Panc1 (cell line): ENCODE measurements around the gene KIF21A. TPM values are rescaled to one million over a fixed set of nuclear protein-coding genes. Genes with fewer than 3 reads are reported as not detected.

ENCODE experiments used
- ATAC-seq: fragments of 200-7000 bp; cut with Tn5 transposase; 2 replicates; pipeline ENCODE4 v1.9.1; 2020; ENCODE audit warnings: mild to moderate bottlenecking, moderate library complexity
- BruUV-seq: library from RNA; stranded (reverse); fragments of 400-500 nt; replicated peaks from 2 replicates; lab custom pipeline; 2021; lab: Mats Ljungman, UMichigan
- CTCF ChIA-PET: fragments of 300-600 bp; sonication (Branson Sonifier 250); formaldehyde crosslinking; loops from one replicate; lab custom pipeline; 2022; ENCODE audit warnings: antibody characterized with exemption; lab: Charles Lee
- POLR2A ChIA-PET: fragments of 300-600 bp; sonication (Branson Sonifier 250); formaldehyde crosslinking; loops from one replicate; lab custom pipeline; 2022; ENCODE audit warnings: antibody characterized with exemption; lab: Charles Lee
- DNase-seq: peaks from one replicate; pipeline ENCODE4 v3.0.0-alpha.2; 2010; ENCODE audit warnings: low read depth, low spot score
- H3K27ac ChIP-seq: 2 replicates; pipeline ENCODE4 v1.5.1; 2011; ENCODE audit warnings: mild to moderate bottlenecking, low read length, inconsistent platforms
- H3K27me3 ChIP-seq: fragments of 200-500 bp; sonication (Bioruptor generic); 2 replicates; pipeline ENCODE4 v1.6.0; 2014; ENCODE audit warnings: low read length, inconsistent platforms; ENCODE audit not compliant: control insufficient read depth, insufficient read depth
- H3K36me3 ChIP-seq: fragments of 200-500 bp; sonication (Bioruptor generic); 2 replicates; pipeline ENCODE4 v1.5.1; 2014; ENCODE audit warnings: inconsistent platforms, mild to moderate bottlenecking, low read length, moderate library complexity; ENCODE audit not compliant: control insufficient read depth, insufficient read depth
- H3K4me1 ChIP-seq: 2 replicates; pipeline ENCODE4 v1.5.1; 2011; ENCODE audit warnings: inconsistent platforms, mild to moderate bottlenecking, low read length, moderate library complexity; ENCODE audit not compliant: control insufficient read depth, insufficient read depth
- H3K4me3 ChIP-seq, 2 experiments: 2 replicates each; pipeline ENCODE4 v1.5.1; 2011 to 2012; ENCODE audit warnings: low read depth in 2 of 2, low read length in 2 of 2, mild to moderate bottlenecking in 2 of 2, inconsistent platforms in 1 of 2, moderate library complexity in 1 of 2
- H3K9me3 ChIP-seq: fragments of 200-500 bp; sonication (Bioruptor generic); 2 replicates; pipeline ENCODE4 v1.5.1; 2014; ENCODE audit warnings: low read depth, mild to moderate bottlenecking, inconsistent platforms, low read length, moderate library complexity; ENCODE audit not compliant: control insufficient read depth, insufficient read depth
- POLR2AphosphoS5 ChIP-seq: IDR thresholded peaks from 2 replicates; pipeline ENCODE4 v1.6.1; 2012; ENCODE audit warnings: mild to moderate bottlenecking, low read depth, low read length, moderate library complexity
- SIN3A ChIP-seq: IDR thresholded peaks from 2 replicates; pipeline ENCODE4 v1.6.1; 2012; ENCODE audit warnings: low read depth, mild to moderate bottlenecking, low read length, moderate library complexity, borderline replicate concordance; ENCODE audit not compliant: insufficient read depth
- TCF7L2 ChIP-seq: IDR thresholded peaks from 2 replicates; pipeline ENCODE4 v1.6.1; 2011; ENCODE audit warnings: mild to moderate bottlenecking, low read depth, low read length, inconsistent platforms
- in situ Hi-C: cut with HindIII; loops from 2 replicates; pipeline ENCODE4 v1.10.0; 2016; ENCODE audit warnings: low sequenced_read_pairs, low pct_unique_long_range_greater_than_20kb
- intact Hi-C: fragments of 100-400 bp; cut with micrococcal nuclease; formaldehyde crosslinking; loops from one replicate; pipeline ENCODE4 v1.10.0; 2022; ENCODE audit not compliant: unreplicated experiment
- total RNA-seq: library from RNA; stranded (reverse); gene quantifications from one replicate; pipeline ENCODE4 v1.2.1, GENCODE V29; 2021; ENCODE audit not compliant: unreplicated experiment
- TF ChIP-seq, protein P1 (sequence below), 2 experiments: IDR thresholded peaks; 2 replicates each; pipeline ENCODE4 v1.6.1; 2011 to 2012; ENCODE audit warnings: low read depth in 2 of 2, control low read depth in 1 of 2, low read length in 1 of 2, mild to moderate bottlenecking in 1 of 2, moderate library complexity in 1 of 2; ENCODE audit not compliant: insufficient read depth in 1 of 2
- TF ChIP-seq, protein P2 (sequence below): fragments of 450-650 bp; IDR thresholded peaks from 2 replicates; pipeline ENCODE4 v1.5.1; 2017; ENCODE audit warnings: mild to moderate bottlenecking

Gene KIF21A
- total RNA-seq, 1 experiment from 2014 or later, result 25.6 TPM

DNA sequence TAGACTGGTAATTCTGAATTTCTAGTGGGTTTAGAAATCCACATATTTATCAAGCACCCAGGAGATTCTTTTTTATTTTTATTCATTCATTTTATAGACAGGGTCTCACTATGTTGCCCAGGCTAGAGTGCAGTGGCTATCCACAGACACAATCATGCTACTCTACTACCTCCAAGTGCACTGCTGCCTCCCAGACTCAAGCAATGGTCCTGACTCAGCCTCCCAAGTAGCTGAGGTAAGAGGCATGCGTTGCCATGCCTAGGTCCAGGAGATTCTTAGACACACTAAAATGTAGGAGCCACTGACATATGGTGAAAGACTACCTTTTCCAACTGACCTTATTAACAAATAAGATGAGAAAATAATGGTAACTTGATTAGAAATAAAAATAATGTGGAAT, 38.9 kb downstream of the KIF21A start:
- no peak for DNase-seq
- intact Hi-C loops (no loop called here), in situ Hi-C loops (no loop called here)
- Histone ChIP-seq H3K9me3 (no peaks in the 10 kb centered on the region), H3K27me3 (no peaks in the 10 kb centered on the region), H3K4me3 (no peak overlapping the region), H3K4me1 (no peaks in the 10 kb centered on the region), H3K27ac (no peak overlapping the region), H3K36me3 (no peaks in the 10 kb centered on the region)
- CTCF ChIA-PET, result no interaction called here
- POLR2A ChIA-PET, result interaction anchor here (0.6 kb wide), 1 partner anchor 40 kb away, joined by 3 read pairs; no protein-coding TSS in a partner anchor
- TF ChIP-seq TCF7L2 (no peak), SIN3A (no peak), POLR2AphosphoS5 (no peak)
- TF ChIP-seq, protein P1, sequence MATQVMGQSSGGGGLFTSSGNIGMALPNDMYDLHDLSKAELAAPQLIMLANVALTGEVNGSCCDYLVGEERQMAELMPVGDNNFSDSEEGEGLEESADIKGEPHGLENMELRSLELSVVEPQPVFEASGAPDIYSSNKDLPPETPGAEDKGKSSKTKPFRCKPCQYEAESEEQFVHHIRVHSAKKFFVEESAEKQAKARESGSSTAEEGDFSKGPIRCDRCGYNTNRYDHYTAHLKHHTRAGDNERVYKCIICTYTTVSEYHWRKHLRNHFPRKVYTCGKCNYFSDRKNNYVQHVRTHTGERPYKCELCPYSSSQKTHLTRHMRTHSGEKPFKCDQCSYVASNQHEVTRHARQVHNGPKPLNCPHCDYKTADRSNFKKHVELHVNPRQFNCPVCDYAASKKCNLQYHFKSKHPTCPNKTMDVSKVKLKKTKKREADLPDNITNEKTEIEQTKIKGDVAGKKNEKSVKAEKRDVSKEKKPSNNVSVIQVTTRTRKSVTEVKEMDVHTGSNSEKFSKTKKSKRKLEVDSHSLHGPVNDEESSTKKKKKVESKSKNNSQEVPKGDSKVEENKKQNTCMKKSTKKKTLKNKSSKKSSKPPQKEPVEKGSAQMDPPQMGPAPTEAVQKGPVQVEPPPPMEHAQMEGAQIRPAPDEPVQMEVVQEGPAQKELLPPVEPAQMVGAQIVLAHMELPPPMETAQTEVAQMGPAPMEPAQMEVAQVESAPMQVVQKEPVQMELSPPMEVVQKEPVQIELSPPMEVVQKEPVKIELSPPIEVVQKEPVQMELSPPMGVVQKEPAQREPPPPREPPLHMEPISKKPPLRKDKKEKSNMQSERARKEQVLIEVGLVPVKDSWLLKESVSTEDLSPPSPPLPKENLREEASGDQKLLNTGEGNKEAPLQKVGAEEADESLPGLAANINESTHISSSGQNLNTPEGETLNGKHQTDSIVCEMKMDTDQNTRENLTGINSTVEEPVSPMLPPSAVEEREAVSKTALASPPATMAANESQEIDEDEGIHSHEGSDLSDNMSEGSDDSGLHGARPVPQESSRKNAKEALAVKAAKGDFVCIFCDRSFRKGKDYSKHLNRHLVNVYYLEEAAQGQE (IDR thresholded peaks at IDR 0.05; ENCODE audit: insufficient read depth in 1 of 2, low read depth in 2 of 2, low read length in 1 of 2), result no peak
- TF ChIP-seq, protein P2, sequence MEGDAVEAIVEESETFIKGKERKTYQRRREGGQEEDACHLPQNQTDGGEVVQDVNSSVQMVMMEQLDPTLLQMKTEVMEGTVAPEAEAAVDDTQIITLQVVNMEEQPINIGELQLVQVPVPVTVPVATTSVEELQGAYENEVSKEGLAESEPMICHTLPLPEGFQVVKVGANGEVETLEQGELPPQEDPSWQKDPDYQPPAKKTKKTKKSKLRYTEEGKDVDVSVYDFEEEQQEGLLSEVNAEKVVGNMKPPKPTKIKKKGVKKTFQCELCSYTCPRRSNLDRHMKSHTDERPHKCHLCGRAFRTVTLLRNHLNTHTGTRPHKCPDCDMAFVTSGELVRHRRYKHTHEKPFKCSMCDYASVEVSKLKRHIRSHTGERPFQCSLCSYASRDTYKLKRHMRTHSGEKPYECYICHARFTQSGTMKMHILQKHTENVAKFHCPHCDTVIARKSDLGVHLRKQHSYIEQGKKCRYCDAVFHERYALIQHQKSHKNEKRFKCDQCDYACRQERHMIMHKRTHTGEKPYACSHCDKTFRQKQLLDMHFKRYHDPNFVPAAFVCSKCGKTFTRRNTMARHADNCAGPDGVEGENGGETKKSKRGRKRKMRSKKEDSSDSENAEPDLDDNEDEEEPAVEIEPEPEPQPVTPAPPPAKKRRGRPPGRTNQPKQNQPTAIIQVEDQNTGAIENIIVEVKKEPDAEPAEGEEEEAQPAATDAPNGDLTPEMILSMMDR, result no peak
- no peak for ATAC-seq
- no TSS peak for BruUV-seq

DNA sequence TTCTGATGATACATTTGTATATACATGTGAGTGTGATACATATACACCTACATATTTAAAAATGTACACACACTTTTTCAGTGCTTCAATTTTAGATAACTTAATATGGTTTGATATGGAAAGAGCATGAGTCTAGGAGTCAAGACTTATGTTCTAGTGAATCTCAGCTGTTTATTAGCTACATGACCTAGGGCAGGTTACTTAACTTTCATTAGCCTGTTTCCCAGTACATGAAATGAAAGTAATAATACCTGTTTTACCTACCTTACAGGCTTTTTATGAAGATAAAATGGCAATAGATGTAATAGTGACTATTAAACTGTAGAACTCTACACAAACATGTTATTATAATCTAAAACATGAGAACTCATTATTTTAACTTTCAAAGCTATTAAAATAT, 39.5 kb downstream of the KIF21A start:
- POLR2A ChIA-PET, result interaction anchor here (0.6 kb wide), 1 partner anchor 40 kb away, joined by 3 read pairs; no protein-coding TSS in a partner anchor
- TF ChIP-seq POLR2AphosphoS5, result no peak
- TF ChIP-seq, protein P1 (IDR thresholded peaks at IDR 0.05; ENCODE audit: insufficient read depth in 1 of 2, low read depth in 2 of 2, low read length in 1 of 2), result no peak
- TF ChIP-seq, protein P2, result no peak
- no peak for TF ChIP-seq TCF7L2
- no peak for TF ChIP-seq SIN3A
- intact Hi-C loops, result no loop called here
- ATAC-seq (no peak), DNase-seq (no peak)
- no TSS peak for BruUV-seq
- Histone ChIP-seq H3K4me3 (no peak overlapping the region), H3K36me3 (no peaks in the 10 kb centered on the region), H3K27me3 (no peaks in the 10 kb centered on the region), H3K4me1 (no peaks in the 10 kb centered on the region), H3K27ac (no peak overlapping the region), H3K9me3 (no peaks in the 10 kb centered on the region)
- in situ Hi-C loops, result no loop called here
- CTCF ChIA-PET, result no interaction called here
